Retinal pigment epithelial cell (primary cell): Measurements from ENCODE around the gene ADH7.

Experiments used
- DNase-seq: peaks from one replicate; pipeline ENCODE4 v3.0.0-alpha.2; 2010; ENCODE audit warnings: low read depth
- H3K4me3 ChIP-seq: 2 replicates; pipeline ENCODE4 v1.5.1; 2011; ENCODE audit warnings: mild to moderate bottlenecking, low read length, control low read depth, moderate library complexity
- CTCF ChIP-seq: conservative IDR thresholded peaks from 2 replicates; pipeline ENCODE4 v1.5.1; 2011; ENCODE audit warnings: low read depth, low read length, control low read depth, inconsistent platforms

ADH7 gene

GRCh38 chr4:99362768-99363167 lies 72.4 kb downstream of the ADH7 start:
- H3K4me3 ChIP-seq = no peak overlapping the region
- no peak for TF ChIP-seq CTCF
- no peak for DNase-seq
